Measurements from ENCODE around the gene LOXL4. TPM values are rescaled to one million over a fixed set of nuclear protein-coding genes. Genes with fewer than 3 reads are reported as not detected.
"Not testable (repeated sequence)": the region's sequence is repeated elsewhere in the genome, so short reads cannot be mapped to it uniquely, and the experiment has no call there.

Gene LOXL4
- total RNA-seq, 1 experiment from 2014 or later, result 1.3 TPM

DNA sequence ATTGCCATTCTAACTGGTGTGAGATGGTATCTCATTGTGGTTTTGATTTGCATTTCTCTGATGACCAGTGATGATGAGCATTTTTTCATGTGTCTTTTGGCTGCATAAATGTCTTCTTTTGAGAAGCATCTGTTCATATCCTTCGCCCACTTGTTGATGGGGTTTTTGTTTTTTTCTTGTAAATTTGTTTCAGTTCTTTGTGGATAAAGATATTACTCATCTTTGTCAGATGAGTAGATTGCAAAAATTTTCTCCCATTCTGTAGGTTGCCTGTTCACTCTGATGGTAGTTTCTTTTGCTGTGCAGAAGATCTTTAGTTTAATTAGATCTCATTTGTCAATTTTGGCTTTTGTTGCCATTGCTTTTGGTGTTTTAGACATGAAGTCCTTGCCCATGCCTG is 39.7 kb downstream of the LOXL4 start:
- H3K27ac ChIP-seq (ENCODE audit: low read depth, low read length); H3K27me3 ChIP-seq (ENCODE audit: insufficient read depth, low read length); H3K4me3 ChIP-seq (replicated peaks in 1 of 2; ENCODE audit: low read depth in 1 of 2, low read length in 2 of 2); RAD21 ChIA-PET (ENCODE audit: low non-redundant PET in 1 of 2, low total read pairs in 2 of 2, uncharacterized antibody in 2 of 2, unreplicated experiment in 2 of 2); H3K9me2 ChIP-seq (ENCODE audit: insufficient read depth); H3K9me3 ChIP-seq (ENCODE audit: control insufficient read depth in 1 of 2, insufficient read depth in 1 of 2, low read depth in 1 of 2, low read length in 2 of 2); BruUV-seq (replicated peaks); H3K9ac ChIP-seq (ENCODE audit: low read length); H4K20me1 ChIP-seq (ENCODE audit: insufficient read depth); H3K36me3 ChIP-seq (ENCODE audit: control insufficient read depth in 1 of 2, insufficient read depth in 2 of 2, low read length in 2 of 2); DNase-seq (ENCODE audit: low read depth, low spot score); POLR2A ChIA-PET; H3K4me2 ChIP-seq (ENCODE audit: low read length); ATAC-seq; H2AFZ ChIP-seq (ENCODE audit: low read depth, low read length, poor library complexity, severe bottlenecking); H3K4me1 ChIP-seq (ENCODE audit: control insufficient read depth in 1 of 2, insufficient read depth in 2 of 2, low read length in 2 of 2); intact Hi-C loops (cut with micrococcal nuclease); CTCF ChIA-PET: not testable (repeated sequence)
- H3K79me2 ChIP-seq (ENCODE audit: insufficient read depth, low read length), result peaks cover 16% of the 10 kb centered on the region; the same call in 1 of the 2 replicates

GRCh38 chr10:98227713-98228112 is 40.3 kb downstream of the LOXL4 start:
- peaks cover 17% of the 10 kb centered on the region; the same call in 1 of the 2 replicates for H3K79me2 ChIP-seq (ENCODE audit: insufficient read depth, low read length)
- H4K20me1 ChIP-seq (ENCODE audit: insufficient read depth); H3K4me1 ChIP-seq (ENCODE audit: control insufficient read depth in 1 of 2, insufficient read depth in 2 of 2, low read length in 2 of 2); H3K9ac ChIP-seq (ENCODE audit: low read length); H3K9me2 ChIP-seq (ENCODE audit: insufficient read depth); intact Hi-C loops (cut with micrococcal nuclease); H3K9me3 ChIP-seq (ENCODE audit: control insufficient read depth in 1 of 2, insufficient read depth in 1 of 2, low read depth in 1 of 2, low read length in 2 of 2); H2AFZ ChIP-seq (ENCODE audit: low read depth, low read length, poor library complexity, severe bottlenecking); H3K27ac ChIP-seq (ENCODE audit: low read depth, low read length); H3K27me3 ChIP-seq (ENCODE audit: insufficient read depth, low read length); H3K4me3 ChIP-seq (replicated peaks in 1 of 2; ENCODE audit: low read depth in 1 of 2, low read length in 2 of 2); ATAC-seq; BruUV-seq (replicated peaks); RAD21 ChIA-PET (ENCODE audit: low non-redundant PET in 1 of 2, low total read pairs in 2 of 2, uncharacterized antibody in 2 of 2, unreplicated experiment in 2 of 2); POLR2A ChIA-PET; DNase-seq (ENCODE audit: low read depth, low spot score); H3K36me3 ChIP-seq (ENCODE audit: control insufficient read depth in 1 of 2, insufficient read depth in 2 of 2, low read length in 2 of 2); CTCF ChIA-PET; H3K4me2 ChIP-seq (ENCODE audit: low read length): not testable (repeated sequence)

DNA sequence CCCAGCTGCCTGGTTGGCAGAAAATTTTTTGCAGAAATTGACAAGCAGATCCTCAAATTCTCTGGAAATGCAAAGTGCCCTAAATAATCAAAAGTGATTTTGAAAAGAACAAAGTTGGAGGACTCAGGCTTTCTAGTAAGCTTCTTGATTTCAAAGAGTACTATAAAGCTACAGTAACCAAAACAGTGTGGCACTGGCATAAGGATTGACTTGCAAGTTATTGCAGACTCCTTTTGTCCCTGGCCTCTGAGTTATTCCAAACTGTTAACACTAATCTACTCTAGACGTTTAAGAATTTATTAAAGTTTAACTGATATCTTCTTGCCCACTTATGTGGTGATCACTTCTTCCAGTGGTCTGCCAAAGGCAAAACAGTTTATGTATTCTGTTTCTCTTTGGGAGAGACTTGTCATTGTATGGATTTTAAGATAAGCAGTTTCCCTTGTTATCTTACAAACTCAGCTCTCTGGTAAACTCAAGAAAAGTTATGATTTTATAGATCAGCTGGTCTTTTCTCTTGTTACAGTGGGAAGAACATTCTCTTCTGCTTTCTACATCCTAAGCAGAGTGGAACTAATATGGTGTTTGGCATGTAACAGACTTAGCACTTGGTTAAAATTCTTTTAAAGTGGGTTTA is 41.4 kb downstream of the LOXL4 start:
- Histone ChIP-seq H3K9ac (ENCODE audit: low read length) (no peak overlapping the region), H3K4me1 (ENCODE audit: control insufficient read depth in 1 of 2, insufficient read depth in 2 of 2, low read length in 2 of 2) (no peaks in the 10 kb centered on the region), H3K9me3 (ENCODE audit: control insufficient read depth in 1 of 2, insufficient read depth in 1 of 2, low read depth in 1 of 2, low read length in 2 of 2) (0 out of 4 replicates have a peak, but pooled peaks cover 0 to 6% of the 10 kb centered on the region in 2 experiments), H3K36me3 (ENCODE audit: control insufficient read depth in 1 of 2, insufficient read depth in 2 of 2, low read length in 2 of 2) (no peaks in the 10 kb centered on the region), H3K4me3 (replicated peaks in 1 of 2; ENCODE audit: low read depth in 1 of 2, low read length in 2 of 2) (no peak overlapping the region), H3K9me2 (ENCODE audit: insufficient read depth) (no peaks in the 10 kb centered on the region), H3K4me2 (ENCODE audit: low read length) (no peak overlapping the region), H2AFZ (ENCODE audit: low read depth, low read length, poor library complexity, severe bottlenecking) (no peak overlapping the region), H3K79me2 (ENCODE audit: insufficient read depth, low read length) (peaks cover 17% of the 10 kb centered on the region; the same call in 1 of the 2 replicates), H3K27ac (ENCODE audit: low read depth, low read length) (no peak overlapping the region), H4K20me1 (ENCODE audit: insufficient read depth) (no peaks in the 10 kb centered on the region), H3K27me3 (ENCODE audit: insufficient read depth, low read length) (no peaks in the 10 kb centered on the region)
- intact Hi-C loops (cut with micrococcal nuclease), result no loop called here
- TF ChIP-seq, protein P1, sequence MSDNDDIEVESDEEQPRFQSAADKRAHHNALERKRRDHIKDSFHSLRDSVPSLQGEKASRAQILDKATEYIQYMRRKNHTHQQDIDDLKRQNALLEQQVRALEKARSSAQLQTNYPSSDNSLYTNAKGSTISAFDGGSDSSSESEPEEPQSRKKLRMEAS (IDR thresholded peaks at IDR 0.05), result no peak
- TF ChIP-seq JUND (IDR thresholded peaks at IDR 0.05) (no peak), ZNF274 (IDR thresholded peaks at IDR 0.05; ENCODE audit: low read depth, low read length) (no peak), SP1 (IDR thresholded peaks at IDR 0.05; ENCODE audit: low read depth) (no peak), YY1 (IDR thresholded peaks at IDR 0.05; ENCODE audit: extremely low read depth, insufficient replicate concordance, low read depth, low read length) (no peak), EZH2 (IDR thresholded peaks at IDR 0.05) (no peak)
- POLR2A ChIA-PET, result no interaction called here
- CTCF ChIA-PET, result no interaction called here
- BruUV-seq (replicated peaks), result no TSS peak
- no peak for ATAC-seq
- RAD21 ChIA-PET (ENCODE audit: low non-redundant PET in 1 of 2, low total read pairs in 2 of 2, uncharacterized antibody in 2 of 2, unreplicated experiment in 2 of 2), result no interaction called here
- DNase-seq (ENCODE audit: low read depth, low spot score), result no peak
